ENCODE data around the gene SRPK3.

SRPK3 gene

GRCh38 chrX:153782871-153783270 lies 2.0 kb downstream of the SRPK3 start:
- DNase-seq (ENCODE audit: low read depth in 4 of 4, low spot score in 1 of 4) = no peak

- DNase-seq (ENCODE audit: low read depth in 4 of 4, low spot score in 1 of 4) = no peak
Observed at GRCh38 chrX:153783378-153784013, 2.7 kb downstream of the SRPK3 start.

- DNase-seq (ENCODE audit: low read depth in 4 of 4, low spot score in 1 of 4) = no peak
Observed at GRCh38 chrX:153784325-153784967, 3.6 kb downstream of the SRPK3 start.

GRCh38 chrX:153786669-153787068 lies 5.8 kb downstream of the SRPK3 start:
- DNase-seq (ENCODE audit: low read depth in 4 of 4, low spot score in 1 of 4) = no peak

GRCh38 chrX:153789654-153790053 lies 8.8 kb downstream of the SRPK3 start:
- no peak for DNase-seq (ENCODE audit: low read depth in 4 of 4, low spot score in 1 of 4)

GRCh38 chrX:153791104-153791852 lies 10.4 kb downstream of the SRPK3 start:
- no peak for DNase-seq (ENCODE audit: low read depth in 4 of 4, low spot score in 1 of 4)

GRCh38 chrX:153792368-153792767 lies 11.5 kb downstream of the SRPK3 start:
- DNase-seq (ENCODE audit: low read depth in 4 of 4, low spot score in 1 of 4) = no peak

- no peak for DNase-seq (ENCODE audit: low read depth in 4 of 4, low spot score in 1 of 4)
Observed at GRCh38 chrX:153793291-153793690, 12.4 kb downstream of the SRPK3 start.

- peak; percentile 72 to 85 (median 79) for DNase-seq (ENCODE audit: low read depth in 4 of 4, low spot score in 1 of 4)
Observed at GRCh38 chrX:153794018-153794896, 13.4 kb downstream of the SRPK3 start, which contains the start of the genes IDH3G and SSR4. Gene IDH3G (minus strand): TSS chrX:153794375. CDS start chrX:153794326, 49 bp downstream. Gene SSR4 (plus strand): TSS chrX:153794668. CDS start chrX:153794688, 20 bp downstream.

- no peak for DNase-seq (ENCODE audit: low read depth in 4 of 4, low spot score in 1 of 4)
Observed at GRCh38 chrX:153794897-153795816, 14.3 kb downstream of the SRPK3 start.

- no peak for DNase-seq (ENCODE audit: low read depth in 4 of 4, low spot score in 1 of 4)
Observed at GRCh38 chrX:153797415-153798015, 16.7 kb downstream of the SRPK3 start.

GRCh38 chrX:153799326-153799725 lies 18.5 kb downstream of the SRPK3 start:
- no peak for DNase-seq (ENCODE audit: low read depth in 4 of 4, low spot score in 1 of 4)

GRCh38 chrX:153800177-153800722 lies 19.4 kb downstream of the SRPK3 start:
- no peak for DNase-seq (ENCODE audit: low read depth in 4 of 4, low spot score in 1 of 4)

- no peak for DNase-seq (ENCODE audit: low read depth in 4 of 4, low spot score in 1 of 4)
Observed at GRCh38 chrX:153800746-153801145, 19.9 kb downstream of the SRPK3 start.

GRCh38 chrX:153801669-153802068 lies 20.8 kb downstream of the SRPK3 start:
- DNase-seq (ENCODE audit: low read depth in 4 of 4, low spot score in 1 of 4) = no peak

GRCh38 chrX:153802513-153803045 lies 21.7 kb downstream of the SRPK3 start:
- no peak for DNase-seq (ENCODE audit: low read depth in 4 of 4, low spot score in 1 of 4)

GRCh38 chrX:153803211-153804099 lies 22.6 kb downstream of the SRPK3 start:
- DNase-seq (ENCODE audit: low read depth in 4 of 4, low spot score in 1 of 4) = no peak

- no peak for DNase-seq (ENCODE audit: low read depth in 4 of 4, low spot score in 1 of 4)
Observed at GRCh38 chrX:153804100-153804595, 23.3 kb downstream of the SRPK3 start.
